Erythroblast (primary cell): ENCODE results near the gene GRK4.

ENCODE experiments used
- GATA1 ChIP-seq: IDR thresholded peaks from 2 replicates; pipeline ENCODE4 v1.6.1; 2011; ENCODE audit warnings: low read depth, mild to moderate bottlenecking, control low read depth, low read length, moderate library complexity
- POLR2A ChIP-seq: IDR thresholded peaks from 2 replicates; pipeline ENCODE4 v1.6.1; 2011; ENCODE audit warnings: mild to moderate bottlenecking, low read length

- TF ChIP-seq POLR2A, result no peak
- TF ChIP-seq GATA1, result no peak
Measured at GRCh38 chr4:3011456-3012220, 48.3 kb downstream of the GRK4 start.
